ENCODE measurements around the gene EVI5L. TPM values are rescaled to one million over a fixed set of nuclear protein-coding genes. Genes with fewer than 3 reads are reported as not detected.
"Not testable (repeated sequence)": the region's sequence is repeated elsewhere in the genome, so short reads cannot be mapped to it uniquely, and the experiment has no call there.

EVI5L gene
- total RNA-seq, 1 experiment from 2014 or later: 25.7 TPM

- no peaks in the 10 kb centered on the region for H3K9me3 Mint-ChIP-seq (ENCODE audit: unreplicated experiment)
- POLR2A ChIA-PET: interaction anchor here (0.6 kb wide), 3 partner anchors 8 to 40 kb away, joined by 3 to 4 read pairs (median 3); no protein-coding TSS in a partner anchor
- BruUV-seq (replicated peaks): no TSS peak
- intact Hi-C loops (cut with micrococcal nuclease): no loop called here
- no peaks in the 10 kb centered on the region for H3K4me1 Mint-ChIP-seq (ENCODE audit: insufficient read depth, unreplicated experiment)
- H3K27ac Mint-ChIP-seq (ENCODE audit: low read depth, unreplicated experiment): no peak overlapping the region
- no peaks in the 10 kb centered on the region for H3K27me3 Mint-ChIP-seq (ENCODE audit: insufficient read depth, unreplicated experiment)
- CTCF ChIA-PET: interaction anchor here (0.5 to 2.1 kb wide), 2 partner anchors 126 to 604 kb away, joined by 3 to 8 read pairs; partner anchors contain the start of gene TRAPPC5
- TF ChIP-seq, protein P1, sequence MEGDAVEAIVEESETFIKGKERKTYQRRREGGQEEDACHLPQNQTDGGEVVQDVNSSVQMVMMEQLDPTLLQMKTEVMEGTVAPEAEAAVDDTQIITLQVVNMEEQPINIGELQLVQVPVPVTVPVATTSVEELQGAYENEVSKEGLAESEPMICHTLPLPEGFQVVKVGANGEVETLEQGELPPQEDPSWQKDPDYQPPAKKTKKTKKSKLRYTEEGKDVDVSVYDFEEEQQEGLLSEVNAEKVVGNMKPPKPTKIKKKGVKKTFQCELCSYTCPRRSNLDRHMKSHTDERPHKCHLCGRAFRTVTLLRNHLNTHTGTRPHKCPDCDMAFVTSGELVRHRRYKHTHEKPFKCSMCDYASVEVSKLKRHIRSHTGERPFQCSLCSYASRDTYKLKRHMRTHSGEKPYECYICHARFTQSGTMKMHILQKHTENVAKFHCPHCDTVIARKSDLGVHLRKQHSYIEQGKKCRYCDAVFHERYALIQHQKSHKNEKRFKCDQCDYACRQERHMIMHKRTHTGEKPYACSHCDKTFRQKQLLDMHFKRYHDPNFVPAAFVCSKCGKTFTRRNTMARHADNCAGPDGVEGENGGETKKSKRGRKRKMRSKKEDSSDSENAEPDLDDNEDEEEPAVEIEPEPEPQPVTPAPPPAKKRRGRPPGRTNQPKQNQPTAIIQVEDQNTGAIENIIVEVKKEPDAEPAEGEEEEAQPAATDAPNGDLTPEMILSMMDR (IDR thresholded peaks at IDR 0.05; ENCODE audit: unreplicated experiment): no peak
- no peak for DNase-seq (ENCODE audit: unreplicated experiment)
- no peak overlapping the region for H3K4me3 Mint-ChIP-seq (ENCODE audit: unreplicated experiment)
- H3K36me3 Mint-ChIP-seq (ENCODE audit: insufficient read depth, unreplicated experiment): no peaks in the 10 kb centered on the region
Measured at GRCh38 chr19:7806876-7807275, 23.1 kb upstream of the EVI5L start.

- Mint-ChIP-seq H3K27me3 (ENCODE audit: insufficient read depth, unreplicated experiment) (no peaks in the 10 kb centered on the region), H3K36me3 (ENCODE audit: insufficient read depth, unreplicated experiment) (no peaks in the 10 kb centered on the region), H3K9me3 (ENCODE audit: unreplicated experiment) (no peaks in the 10 kb centered on the region), H3K4me1 (ENCODE audit: insufficient read depth, unreplicated experiment) (no peaks in the 10 kb centered on the region), H3K4me3 (ENCODE audit: unreplicated experiment) (no peak overlapping the region), H3K27ac (ENCODE audit: low read depth, unreplicated experiment) (no peak overlapping the region)
- DNase-seq (ENCODE audit: unreplicated experiment): no peak
- BruUV-seq (replicated peaks): no TSS peak
- ChIA-PET CTCF (interaction anchor here (0.6 kb wide), 1 partner anchor 425 kb away, joined by 3 read pairs; no protein-coding TSS in a partner anchor), POLR2A (interaction anchor here (0.7 kb wide), 1 partner anchor 9 kb away, joined by 3 read pairs; no protein-coding TSS in a partner anchor)
- TF ChIP-seq, protein P1 (IDR thresholded peaks at IDR 0.05; ENCODE audit: unreplicated experiment): no peak
- intact Hi-C loops (cut with micrococcal nuclease): no loop called here
Measured at GRCh38 chr19:7808108-7808507, 21.9 kb upstream of the EVI5L start.

DNA sequence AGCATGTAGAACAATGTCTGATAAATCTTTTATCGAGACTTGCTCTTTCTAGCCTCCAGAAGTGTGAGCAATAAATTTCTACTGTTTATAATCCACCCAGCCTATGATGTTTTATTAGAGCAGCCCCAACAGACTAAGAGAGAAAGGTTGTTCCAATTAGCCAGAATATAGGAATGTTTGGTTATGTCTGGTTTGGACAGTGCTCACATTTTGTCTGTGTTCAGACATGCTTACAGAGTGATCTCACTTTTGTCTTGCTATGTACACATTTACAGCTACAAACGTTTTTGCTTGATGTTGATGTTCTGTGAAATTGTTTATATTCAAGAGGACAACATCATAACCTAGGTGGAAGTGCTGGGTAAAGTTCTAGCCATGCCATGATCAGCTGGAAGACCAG is 18.0 kb upstream of the EVI5L start:
- Mint-ChIP-seq H3K9me3 (ENCODE audit: unreplicated experiment) (peaks cover 12% of the 10 kb centered on the region), H3K36me3 (ENCODE audit: insufficient read depth, unreplicated experiment) (no peaks in the 10 kb centered on the region), H3K27me3 (ENCODE audit: insufficient read depth, unreplicated experiment) (no peaks in the 10 kb centered on the region), H3K4me1 (ENCODE audit: insufficient read depth, unreplicated experiment) (no peaks in the 10 kb centered on the region), H3K4me3 (ENCODE audit: unreplicated experiment) (no peak overlapping the region), H3K27ac (ENCODE audit: low read depth, unreplicated experiment) (no peak overlapping the region)
- DNase-seq (ENCODE audit: unreplicated experiment): no peak
- intact Hi-C loops (cut with micrococcal nuclease): no loop called here
- no TSS peak for BruUV-seq (replicated peaks)
- ChIA-PET CTCF (interaction anchor here (0.7 to 2.3 kb wide), 4 partner anchors 9 to 444 kb away, joined by 3 to 11 read pairs (median 4); no protein-coding TSS in a partner anchor), POLR2A (interaction anchor here (1.3 kb wide), 2 partner anchors 9 to 19 kb away, joined by 5 read pairs; no protein-coding TSS in a partner anchor)
- TF ChIP-seq, protein P1 (IDR thresholded peaks at IDR 0.05; ENCODE audit: unreplicated experiment): no peak

DNA sequence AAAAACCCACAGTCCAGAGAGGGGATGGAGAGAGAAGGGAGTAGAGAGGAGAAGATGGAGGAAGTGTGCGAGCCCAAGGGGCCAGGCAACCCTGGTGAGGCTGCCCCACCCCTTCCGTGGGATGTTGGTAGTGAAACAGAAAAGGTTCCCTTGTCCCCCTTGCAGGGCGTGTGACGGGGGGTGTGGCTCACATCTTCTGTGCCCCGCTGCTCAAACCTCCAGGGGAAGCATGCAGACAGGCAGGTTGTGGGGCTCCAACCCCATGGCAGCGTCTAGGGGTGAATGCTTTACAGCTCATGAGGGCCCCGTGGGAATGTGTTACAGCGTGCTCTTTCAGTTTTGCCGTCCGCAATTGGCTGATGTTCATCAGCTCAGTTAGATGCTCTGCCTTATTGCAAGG is 14.7 kb upstream of the EVI5L start:
- H3K4me1 Mint-ChIP-seq (ENCODE audit: insufficient read depth, unreplicated experiment): no peaks in the 10 kb centered on the region
- no peaks in the 10 kb centered on the region for H3K36me3 Mint-ChIP-seq (ENCODE audit: insufficient read depth, unreplicated experiment)
- TF ChIP-seq, protein P1 (IDR thresholded peaks at IDR 0.05; ENCODE audit: unreplicated experiment): no peak
- no peak overlapping the region for H3K4me3 Mint-ChIP-seq (ENCODE audit: unreplicated experiment)
- intact Hi-C loops (cut with micrococcal nuclease): no loop called here
- POLR2A ChIA-PET: no interaction called here
- H3K27ac Mint-ChIP-seq (ENCODE audit: low read depth, unreplicated experiment): no peak overlapping the region
- peaks cover 13% of the 10 kb centered on the region for H3K9me3 Mint-ChIP-seq (ENCODE audit: unreplicated experiment)
- H3K27me3 Mint-ChIP-seq (ENCODE audit: insufficient read depth, unreplicated experiment): peaks cover 16% of the 10 kb centered on the region
- no peak for DNase-seq (ENCODE audit: unreplicated experiment)
- BruUV-seq (replicated peaks): no TSS peak
- CTCF ChIA-PET: no interaction called here

GRCh38 chr19:7816040-7816439 is 14.0 kb upstream of the EVI5L start:
- H3K4me3 Mint-ChIP-seq (ENCODE audit: unreplicated experiment); DNase-seq (ENCODE audit: unreplicated experiment); H3K4me1 Mint-ChIP-seq (ENCODE audit: insufficient read depth, unreplicated experiment); POLR2A ChIA-PET; H3K27ac Mint-ChIP-seq (ENCODE audit: low read depth, unreplicated experiment); CTCF ChIA-PET; BruUV-seq (replicated peaks); H3K36me3 Mint-ChIP-seq (ENCODE audit: insufficient read depth, unreplicated experiment); intact Hi-C loops (cut with micrococcal nuclease): not testable (repeated sequence)
- Mint-ChIP-seq H3K9me3 (ENCODE audit: unreplicated experiment) (peaks cover 13% of the 10 kb centered on the region), H3K27me3 (ENCODE audit: insufficient read depth, unreplicated experiment) (peaks cover 21% of the 10 kb centered on the region)
